ENCODE results near the gene GPR45.
"Not testable (repeated sequence)": the region's sequence is repeated elsewhere in the genome, so short reads cannot be mapped to it uniquely, and the experiment has no call there.

The GPR45 gene, protein sequence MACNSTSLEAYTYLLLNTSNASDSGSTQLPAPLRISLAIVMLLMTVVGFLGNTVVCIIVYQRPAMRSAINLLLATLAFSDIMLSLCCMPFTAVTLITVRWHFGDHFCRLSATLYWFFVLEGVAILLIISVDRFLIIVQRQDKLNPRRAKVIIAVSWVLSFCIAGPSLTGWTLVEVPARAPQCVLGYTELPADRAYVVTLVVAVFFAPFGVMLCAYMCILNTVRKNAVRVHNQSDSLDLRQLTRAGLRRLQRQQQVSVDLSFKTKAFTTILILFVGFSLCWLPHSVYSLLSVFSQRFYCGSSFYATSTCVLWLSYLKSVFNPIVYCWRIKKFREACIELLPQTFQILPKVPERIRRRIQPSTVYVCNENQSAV

DNA sequence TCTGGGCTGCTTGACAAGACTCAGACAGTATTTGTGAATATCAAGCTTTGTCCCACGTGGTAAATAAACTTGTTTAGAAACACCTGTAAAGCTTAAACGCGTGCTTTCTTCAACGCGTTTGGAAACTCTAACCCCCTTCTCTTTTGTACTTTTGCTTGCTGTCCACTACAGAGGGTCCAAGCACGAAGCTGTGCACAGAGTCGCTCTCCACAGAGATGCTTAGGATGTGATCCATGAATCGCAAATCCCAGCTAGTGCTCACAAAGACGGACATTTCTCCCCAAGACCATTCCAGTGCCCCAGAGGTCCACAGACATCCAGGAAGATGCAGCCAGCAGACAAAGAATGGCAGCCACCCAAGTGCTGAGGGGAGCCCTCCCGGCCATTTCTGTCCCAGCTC lies at the start of gene GPR45:
Gene GPR45, plus strand, starts transcription at position 301 of the 400 bp plus-strand sequence. CDS start 116 bp downstream, outside the sequence.
- no peak for DNase-seq

DNA sequence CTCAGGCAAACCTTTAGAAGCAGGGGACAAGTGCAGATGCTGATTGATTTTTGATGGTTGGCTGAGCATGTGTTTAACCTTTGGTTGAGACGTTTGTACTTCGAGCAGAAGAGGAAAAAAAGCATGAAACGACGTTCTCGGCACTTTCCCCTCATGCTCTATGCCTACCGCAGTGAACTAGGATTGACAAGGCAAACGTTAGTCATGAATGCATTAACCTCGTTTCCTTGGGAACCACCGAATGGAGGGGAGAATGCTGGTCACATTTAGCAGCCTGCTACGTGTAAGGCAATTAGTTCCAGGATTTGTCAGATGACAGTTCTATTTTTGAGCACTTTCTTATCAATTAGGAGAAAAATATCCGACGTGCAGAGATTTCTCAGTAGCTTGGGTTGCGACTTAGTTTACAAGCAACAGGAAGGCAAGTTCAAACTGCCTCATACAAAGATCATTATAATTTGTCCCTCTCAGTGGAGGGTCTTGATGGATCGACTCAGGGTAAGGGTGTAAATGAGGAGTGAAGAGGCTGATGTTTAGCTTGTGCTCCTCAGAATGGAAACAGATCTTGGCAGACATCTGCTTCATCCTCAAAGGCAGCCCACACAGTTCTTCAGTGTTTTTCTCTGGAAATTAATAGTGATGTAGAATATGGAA lies 47.4 kb upstream of the GPR45 start:
- no peak for DNase-seq

DNA sequence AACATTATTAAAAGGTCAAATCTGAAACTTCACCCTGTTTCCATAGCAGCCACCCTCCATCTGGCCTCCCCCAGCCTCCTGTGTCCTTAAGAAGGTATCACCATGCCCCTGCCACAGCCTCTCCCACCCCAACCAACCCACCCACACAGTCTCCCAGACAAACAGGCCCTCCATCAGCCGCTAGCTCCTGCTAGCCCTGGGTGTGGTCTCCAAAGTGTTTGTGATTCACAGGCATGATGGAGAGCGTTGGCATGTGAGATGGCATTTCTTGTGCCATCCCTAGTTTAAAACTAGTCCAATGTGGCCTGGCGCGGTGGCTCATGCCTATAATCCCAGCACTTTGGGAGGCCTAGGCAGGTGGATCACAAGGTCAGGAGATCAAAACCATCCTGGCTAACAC lies 44.9 kb upstream of the GPR45 start:
- no peak for DNase-seq

DNA sequence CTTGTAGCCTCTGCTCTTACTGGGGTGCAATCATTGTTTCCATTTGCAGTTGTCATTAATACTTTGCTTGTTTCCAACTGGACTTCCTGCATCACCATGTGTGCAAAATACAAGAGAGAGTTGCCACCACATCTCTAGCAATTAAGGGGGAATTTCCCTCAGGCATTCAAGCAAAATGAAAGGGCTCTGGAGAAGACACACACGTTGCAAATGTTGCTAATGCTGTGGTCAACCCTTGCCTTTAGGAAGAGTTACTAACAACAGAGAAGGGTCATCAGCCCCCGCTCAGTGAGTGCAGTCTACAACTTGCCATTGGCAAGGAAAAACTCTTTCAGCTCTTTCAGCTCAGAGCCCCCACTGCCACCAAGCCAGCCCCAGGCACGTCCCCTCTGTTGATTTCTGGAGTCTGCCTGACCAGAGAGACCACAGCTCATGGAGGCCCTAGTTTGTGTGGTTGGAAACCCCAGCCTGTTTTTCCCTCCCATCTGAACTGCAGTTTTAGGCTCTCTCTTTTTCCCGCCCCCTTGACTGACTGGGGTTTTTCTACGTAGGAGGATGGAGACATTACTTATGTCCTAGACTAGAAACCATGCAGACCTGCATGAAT lies 25.9 kb upstream of the GPR45 start:
- DNase-seq, result no peak

DNA sequence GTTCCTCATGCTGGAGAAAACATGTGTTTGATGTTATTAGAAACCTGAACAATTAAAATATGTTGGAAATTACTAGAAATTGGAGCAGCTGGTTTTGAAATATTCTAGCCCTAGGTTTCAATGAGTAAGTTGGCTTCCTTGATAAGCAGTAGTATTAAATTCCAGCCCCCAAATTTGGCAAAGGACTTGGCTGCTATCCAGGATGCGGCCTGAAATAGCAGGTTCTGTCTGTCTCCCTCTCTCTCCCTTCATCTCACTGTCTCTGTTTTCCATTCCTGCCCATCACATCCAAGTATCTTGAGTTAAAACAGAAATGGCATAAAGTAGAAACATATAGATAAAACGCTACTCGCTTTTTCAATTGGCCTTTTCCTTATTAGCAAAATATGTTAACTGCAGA lies 20.9 kb upstream of the GPR45 start:
- DNase-seq, result no peak

DNA sequence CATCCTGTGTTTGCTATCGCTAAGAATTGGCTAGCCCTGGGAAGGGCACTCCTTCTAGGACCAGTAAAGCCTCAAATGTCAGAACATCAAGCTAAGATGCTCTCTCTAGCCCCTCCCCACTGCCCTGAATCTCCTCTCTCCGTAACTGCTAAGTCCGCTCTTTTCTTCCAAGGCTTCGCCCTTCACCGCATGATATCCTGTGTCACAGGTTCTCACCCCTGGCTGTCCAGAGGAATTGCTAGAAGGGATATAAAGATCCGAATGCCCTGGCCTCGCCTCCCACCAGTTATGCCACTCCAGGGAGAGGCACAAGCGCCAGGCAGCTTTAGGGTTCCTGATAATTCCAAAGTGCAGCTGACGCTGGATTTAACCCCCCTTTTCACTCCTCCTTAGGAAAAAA lies 17.1 kb upstream of the GPR45 start:
- no peak for DNase-seq

DNA sequence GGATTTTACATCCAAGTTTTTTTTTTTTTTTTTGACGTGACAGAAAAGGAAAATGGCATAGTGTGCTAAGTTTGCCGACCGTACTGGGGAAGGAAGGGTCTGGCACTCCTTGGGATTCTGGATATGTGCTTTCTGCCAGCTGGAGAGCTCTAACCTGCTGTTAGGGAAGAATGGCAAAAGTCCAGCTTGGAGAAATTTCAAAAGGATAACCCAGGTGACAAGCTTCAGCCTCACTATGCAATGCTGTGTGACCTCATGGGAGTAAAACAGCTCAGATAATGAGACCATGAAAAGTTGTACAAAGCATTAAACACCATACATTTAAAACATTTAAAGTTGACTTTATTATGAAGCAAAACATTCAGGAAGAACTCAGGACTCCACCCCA lies 10.3 kb upstream of the GPR45 start:
- no peak for DNase-seq

DNA sequence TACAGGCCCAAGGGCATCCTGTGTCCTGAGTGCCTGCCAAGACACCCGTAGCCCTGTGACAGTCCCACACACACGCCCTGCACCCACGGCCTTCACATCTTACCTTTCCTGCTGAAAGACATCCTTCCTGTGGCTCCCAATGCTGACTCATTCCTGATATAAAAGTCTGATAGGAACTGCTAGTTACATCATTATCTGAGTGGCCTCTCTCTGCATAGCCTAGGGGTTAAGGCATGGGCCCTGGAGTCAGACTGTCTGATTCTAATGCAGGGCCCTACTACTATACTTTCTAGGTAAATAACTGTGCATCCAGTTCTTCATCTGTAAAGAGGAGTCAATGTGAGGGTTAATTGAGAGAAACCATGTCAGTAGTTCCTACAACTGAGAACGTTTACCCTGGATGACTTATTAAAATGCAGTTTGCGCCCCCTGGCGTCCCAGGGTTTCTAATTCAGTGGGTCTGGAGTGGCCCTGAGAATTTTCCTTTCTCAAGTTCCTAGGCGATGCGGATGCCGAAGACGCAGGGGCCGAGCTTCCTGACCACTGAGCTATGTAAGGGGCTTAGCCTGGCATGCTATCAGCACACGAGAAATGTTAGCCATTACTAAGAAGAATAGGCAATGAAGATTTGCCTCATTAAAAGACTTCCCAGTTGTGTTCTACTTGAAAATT lies 6.0 kb upstream of the GPR45 start:
- DNase-seq, result peak; percentile 88

DNA sequence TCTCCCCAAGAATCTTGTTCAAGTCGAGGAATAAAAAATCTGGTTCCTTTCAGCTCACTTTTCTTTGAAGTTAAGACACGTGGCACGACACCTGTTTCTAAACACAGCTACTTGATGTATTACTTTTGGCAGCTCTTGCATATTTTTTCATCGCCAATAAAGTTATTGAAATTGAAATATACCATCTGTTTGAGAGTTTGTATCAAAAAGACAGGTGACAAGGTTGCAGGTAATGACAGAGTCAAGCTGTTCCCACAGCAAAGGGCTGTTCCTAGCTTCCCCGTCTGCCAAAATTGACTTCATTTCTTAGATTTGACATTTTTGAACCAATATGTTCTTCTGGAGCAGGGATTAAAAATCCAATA lies 5.5 kb upstream of the GPR45 start:
- no peak for DNase-seq

DNA sequence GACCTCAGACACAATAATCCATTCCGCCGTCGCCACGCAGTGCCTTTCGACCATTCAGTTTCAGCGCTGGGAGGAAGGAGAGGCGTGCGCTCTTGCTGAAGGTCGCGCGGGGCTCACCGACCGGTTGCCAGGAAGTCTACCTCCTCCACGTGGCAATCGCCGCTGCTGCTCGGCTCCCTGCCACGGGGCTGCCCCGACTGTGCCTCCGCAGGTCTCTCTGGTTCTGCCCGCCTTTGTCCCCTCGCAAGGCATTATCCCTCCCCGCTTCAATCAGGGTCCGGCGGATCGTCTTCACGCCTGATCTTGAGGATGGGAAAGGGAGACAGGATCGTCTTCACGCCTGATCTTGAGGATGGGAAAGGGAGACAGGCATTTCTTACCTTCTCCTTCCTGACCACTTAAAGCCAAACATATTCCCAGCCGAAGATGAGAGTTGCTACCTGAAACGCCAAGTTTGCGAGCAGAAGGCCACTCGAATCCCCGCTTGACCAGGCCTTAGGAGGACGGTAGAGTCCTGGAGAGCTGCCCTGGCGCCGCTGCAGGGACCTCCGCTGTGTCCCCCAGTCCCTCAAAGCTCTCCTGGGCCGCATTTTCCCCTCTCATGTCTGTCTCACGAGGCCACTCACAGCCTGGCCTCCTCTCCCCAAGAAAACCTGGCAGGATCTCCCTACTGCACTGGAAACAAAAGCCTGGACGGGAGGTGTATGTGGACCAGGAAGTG lies 4.3 kb upstream of the GPR45 start:
- no peak for DNase-seq

DNA sequence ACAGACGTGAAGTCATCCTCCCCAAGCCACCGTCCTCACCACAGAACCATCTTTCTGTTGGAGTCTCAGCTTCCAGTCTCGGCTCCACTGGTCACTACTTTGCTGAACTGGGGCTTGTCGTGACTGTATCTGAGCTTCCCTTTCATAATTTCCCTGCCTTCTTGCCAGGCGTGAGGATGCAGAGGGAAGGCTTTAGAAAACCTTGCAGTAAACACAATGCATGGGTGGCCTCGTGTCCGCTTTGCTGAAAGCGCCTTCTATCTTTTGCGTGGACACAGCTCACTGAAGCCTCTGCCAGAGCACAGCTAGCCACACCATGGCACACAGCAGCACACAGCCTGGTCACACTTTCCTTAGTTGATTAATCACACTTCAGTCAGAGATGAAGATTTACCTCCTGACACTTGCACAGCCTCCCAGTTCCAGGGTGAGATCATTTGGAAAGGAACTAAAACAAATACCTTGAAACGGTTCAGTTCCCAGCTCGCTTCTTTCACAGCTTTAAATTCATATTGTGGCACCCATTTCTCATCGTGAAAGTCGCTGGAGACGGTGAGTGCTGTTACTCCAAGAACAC lies 2.8 kb upstream of the GPR45 start:
- DNase-seq, result no peak

DNA sequence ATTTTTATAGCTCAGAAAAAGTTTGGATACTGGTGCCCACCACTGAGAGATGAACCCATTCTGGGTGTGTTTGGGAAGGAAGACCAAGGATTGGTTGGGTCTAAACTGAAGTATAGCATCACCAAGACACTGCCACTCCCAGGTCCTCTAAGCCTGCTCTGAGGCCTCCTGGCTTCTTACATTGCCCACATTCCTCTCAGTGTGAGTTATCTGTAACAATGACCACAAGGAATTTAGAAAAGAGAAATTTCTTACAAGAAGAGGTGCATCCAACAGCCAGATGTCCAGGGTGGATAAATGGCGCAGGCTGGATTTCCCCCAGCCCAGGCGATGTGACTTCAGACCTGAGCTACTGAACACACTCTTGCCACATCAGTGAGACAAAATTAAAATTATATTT lies 1.6 kb upstream of the GPR45 start:
- no peak for DNase-seq

DNA sequence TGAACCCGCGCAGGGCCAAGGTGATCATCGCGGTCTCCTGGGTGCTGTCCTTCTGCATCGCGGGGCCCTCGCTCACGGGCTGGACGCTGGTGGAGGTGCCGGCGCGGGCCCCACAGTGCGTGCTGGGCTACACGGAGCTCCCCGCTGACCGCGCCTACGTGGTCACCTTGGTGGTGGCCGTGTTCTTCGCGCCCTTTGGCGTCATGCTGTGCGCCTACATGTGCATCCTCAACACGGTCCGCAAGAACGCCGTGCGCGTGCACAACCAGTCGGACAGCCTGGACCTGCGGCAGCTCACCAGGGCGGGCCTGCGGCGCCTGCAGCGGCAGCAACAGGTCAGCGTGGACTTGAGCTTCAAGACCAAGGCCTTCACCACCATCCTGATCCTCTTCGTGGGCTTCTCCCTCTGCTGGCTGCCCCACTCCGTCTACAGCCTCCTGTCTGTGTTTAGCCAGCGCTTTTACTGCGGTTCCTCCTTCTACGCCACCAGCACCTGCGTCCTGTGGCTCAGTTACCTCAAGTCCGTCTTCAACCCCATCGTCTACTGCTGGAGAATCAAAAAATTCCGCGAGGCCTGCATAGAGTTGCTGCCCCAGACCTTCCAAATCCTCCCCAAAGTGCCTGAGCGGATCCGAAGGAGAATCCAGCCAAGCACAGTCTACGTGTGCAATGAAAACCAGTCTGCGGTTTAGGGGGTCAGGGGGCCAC lies 897 bp downstream of the GPR45 start:
- no peak for DNase-seq

DNA sequence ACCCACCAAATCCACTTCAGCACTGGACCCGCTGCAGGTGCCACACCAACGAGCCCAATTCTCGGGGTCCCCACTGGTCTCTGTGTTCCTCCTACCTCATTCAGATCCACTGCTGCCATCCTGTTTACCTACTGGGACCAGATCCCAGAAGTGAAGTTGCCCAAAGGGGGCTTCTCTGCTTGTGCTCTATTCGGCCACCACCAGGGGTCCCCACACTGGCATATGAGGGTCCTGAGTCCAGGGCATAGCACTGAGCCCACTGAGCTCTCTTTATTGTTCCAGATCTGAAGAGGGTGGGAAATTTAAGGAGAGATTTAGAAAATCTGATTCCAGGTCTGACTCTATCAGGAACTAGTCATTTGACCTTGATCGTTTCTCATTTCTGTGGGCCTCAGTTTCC lies 2.4 kb downstream of the GPR45 start:
- DNase-seq, result no peak

DNA sequence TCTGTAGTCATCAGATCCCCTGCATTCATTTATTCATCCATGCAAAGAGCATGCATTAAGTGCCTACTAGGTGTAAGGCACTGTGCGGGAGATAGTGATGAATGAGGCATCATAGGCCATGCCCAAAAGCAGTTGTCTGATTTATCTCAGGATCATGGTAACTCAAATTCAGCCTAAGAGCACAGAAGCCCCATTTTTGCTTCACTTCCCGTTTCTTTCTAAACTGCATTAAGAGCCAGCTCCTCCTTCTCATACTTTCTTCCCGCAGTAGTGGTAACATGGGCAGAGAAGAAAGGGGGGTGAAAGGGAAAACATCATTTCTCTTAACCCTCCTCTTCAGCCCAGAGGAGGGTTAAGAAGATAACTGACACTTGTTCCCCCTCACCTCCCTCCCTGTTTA lies 2.9 kb downstream of the GPR45 start:
- DNase-seq, result peak; percentile 15

DNA sequence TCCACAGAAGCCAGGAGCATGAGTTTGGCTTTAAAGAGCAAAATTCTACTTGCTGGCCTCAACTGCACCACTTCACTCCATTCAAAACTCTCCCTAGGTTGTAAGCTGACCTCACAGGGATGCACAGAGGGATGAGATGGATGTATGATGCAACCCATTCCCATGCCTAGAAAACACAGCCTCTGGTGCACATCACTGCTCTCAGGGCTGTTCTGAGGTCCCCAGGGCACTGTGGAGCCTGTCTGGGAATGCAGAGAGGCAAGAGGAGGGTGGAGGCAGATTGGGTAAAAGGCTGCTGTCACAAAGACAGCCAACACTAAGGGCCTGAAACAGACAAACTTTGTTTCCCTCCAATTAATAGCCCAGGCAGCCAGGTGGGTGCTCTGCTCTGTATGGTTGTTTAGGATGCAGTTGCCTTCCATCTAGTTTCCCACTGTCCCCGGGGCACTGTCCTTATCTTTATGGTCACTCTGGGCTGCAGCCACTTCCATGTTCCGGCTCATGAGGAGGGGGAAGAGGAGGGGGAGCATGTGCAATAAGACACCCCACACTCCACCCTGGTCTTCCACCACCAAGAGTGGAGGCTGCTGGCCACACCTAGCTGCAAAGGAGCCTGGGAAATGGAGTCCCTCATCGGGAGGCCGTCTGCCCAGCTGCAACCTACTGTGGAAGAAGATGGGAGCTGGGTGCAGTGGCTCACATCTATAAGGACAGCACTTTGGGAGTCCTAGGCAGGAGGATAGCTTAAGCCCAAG lies 7.0 kb downstream of the GPR45 start:
- peak; percentile 56 for DNase-seq

DNA sequence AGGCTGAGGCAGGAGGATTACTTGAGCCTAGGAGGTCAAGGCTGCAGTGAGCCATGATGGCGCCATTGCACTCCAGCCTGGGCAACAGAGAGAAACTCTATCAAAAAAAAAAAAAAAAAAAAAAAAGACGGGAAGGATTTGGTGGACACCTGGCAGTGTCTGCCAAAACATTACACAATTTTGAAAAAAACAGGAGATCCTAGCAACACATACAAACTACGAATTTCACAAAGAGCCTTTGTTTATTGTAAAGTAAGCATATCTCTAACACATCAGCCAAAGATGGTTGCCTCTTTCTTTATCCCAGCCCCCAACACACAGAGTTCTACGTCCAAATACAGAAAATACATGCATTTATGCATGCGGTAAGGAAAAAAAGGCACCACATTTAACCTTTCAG lies 7.6 kb downstream of the GPR45 start:
- no peak for DNase-seq

DNA sequence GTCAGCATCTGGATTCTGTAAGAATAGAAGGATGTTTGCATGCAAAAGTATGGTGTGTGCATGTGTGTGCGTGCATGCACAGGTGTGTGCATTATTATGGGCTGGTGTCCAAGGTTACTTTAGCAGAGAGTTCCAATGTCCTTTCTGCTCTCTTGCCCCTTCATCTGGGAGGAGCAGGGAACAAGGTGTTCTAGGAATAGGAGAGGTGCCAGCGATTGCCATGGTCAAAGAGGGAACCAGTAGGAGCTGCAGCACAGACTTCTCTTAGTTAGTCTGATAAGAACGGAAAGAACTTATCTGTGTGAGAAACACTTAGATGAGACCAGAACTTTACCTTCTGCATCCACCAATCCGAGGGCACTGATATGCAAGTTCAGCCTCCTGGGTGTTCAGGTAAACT lies 8.3 kb downstream of the GPR45 start:
- DNase-seq, result no peak

DNA sequence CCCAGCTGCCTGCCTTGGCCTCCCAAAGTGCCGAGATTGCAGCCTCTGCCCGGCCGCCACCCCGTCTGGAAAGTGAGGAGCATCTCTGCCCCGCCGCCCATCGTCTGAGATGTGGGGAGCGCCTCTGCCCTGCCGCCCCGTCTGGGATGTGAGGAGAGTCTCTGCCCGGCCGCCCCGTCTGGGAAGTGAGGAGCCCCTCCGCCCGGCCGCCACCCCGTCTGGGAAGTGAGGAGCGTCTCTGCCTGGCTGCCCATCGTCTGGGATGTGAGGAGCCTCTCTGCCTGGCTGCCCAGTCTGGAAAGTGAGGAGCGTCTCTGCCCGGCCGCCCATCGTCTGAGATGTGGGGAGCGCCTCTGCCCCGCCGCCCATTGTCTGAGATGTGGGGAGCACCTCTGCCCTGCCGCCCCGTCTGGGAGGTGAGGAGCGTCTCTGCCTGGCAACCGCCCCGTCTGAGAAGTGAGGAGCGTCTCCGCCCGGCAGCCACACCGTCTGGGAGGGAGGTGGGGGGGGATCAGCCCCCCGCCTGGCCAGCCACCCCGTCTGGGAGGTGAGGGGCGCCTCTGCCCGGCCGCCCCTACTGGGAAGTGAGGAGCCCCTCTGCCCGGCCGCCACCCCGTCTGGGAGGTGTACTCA lies 9.6 kb downstream of the GPR45 start:
- DNase-seq, result not testable (repeated sequence)

DNA sequence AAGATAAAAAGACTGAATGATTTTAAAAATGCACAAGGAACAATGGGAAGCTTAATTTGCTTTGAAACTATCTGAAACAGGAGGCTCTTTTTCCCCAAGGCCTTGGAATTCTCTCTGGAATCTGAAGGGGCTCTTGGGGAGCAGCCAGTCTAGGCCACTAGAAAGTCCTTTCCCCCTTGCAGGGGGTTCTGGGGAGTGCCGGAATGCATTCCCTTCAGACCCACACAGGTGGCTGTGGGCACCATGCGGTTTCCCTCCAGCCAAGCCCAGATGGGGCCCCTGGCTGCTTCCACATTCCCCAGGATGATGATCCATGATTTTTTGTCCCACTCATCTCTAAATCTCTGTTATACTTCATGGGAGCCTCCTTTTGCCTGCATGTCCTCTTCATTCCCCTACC lies 10.7 kb downstream of the GPR45 start:
- DNase-seq, result no peak

All from OCI-M1 (cell line).